Brain microvascular endothelial cell (primary cell): ENCODE data around the gene SRSF10.

Experiments used
- DNase-seq: peaks from one replicate; pipeline ENCODE4 v3.0.0-alpha.2; 2020
- H3K27ac ChIP-seq: fragments of 250-450 bp; sonication (Bioruptor Pico); 2 replicates; pipeline ENCODE4 v1.5.1; 2020; ENCODE audit warnings: mild to moderate bottlenecking, moderate library complexity
- H3K27me3 ChIP-seq: fragments of 250-450 bp; sonication (Bioruptor Pico); replicated peaks from 2 replicates; pipeline ENCODE4 v1.5.1; 2020; ENCODE audit warnings: mild to moderate bottlenecking
- H3K36me3 ChIP-seq: fragments of 250-450 bp; sonication (Bioruptor Pico); replicated peaks from 2 replicates; pipeline ENCODE4 v1.5.1; 2020; ENCODE audit warnings: mild to moderate bottlenecking
- H3K4me3 ChIP-seq: 2 replicates; pipeline ENCODE4 v1.5.1; 2011; ENCODE audit warnings: low read depth, mild to moderate bottlenecking, control low read depth, low read length, moderate library complexity
- CTCF ChIP-seq: IDR thresholded peaks from 2 replicates; pipeline ENCODE4 v1.5.1; 2011; ENCODE audit warnings: low read depth, mild to moderate bottlenecking, moderate library complexity, low read length, control low read depth, inconsistent platforms; ENCODE audit errors: missing control alignments
- in situ Hi-C: cut with HindIII; loops from 2 replicates; pipeline ENCODE4 v1.10.0; 2017; ENCODE audit warnings: low sequenced_read_pairs, low pct_ligation_motif_present

SRSF10 gene

GRCh38 chr1:23936481-23937176 lies 43.5 kb downstream of the SRSF10 start:
- no peak for DNase-seq

GRCh38 chr1:23931491-23931880 lies 48.6 kb downstream of the SRSF10 start:
- H3K36me3 ChIP-seq: no peaks in the 10 kb centered on the region
- no peak for DNase-seq
- no peak for TF ChIP-seq CTCF
- in situ Hi-C loops: no loop called here
- H3K27ac ChIP-seq: no peak overlapping the region
- H3K27me3 ChIP-seq: no peaks in the 10 kb centered on the region
- H3K4me3 ChIP-seq: no peak overlapping the region

More at GRCh38 chr1:23936481-23937176, 43.5 kb downstream of the SRSF10 start:
- no peak overlapping the region for H3K27ac ChIP-seq
- no peak for TF ChIP-seq CTCF
- no peaks in the 10 kb centered on the region for H3K27me3 ChIP-seq
- no peaks in the 10 kb centered on the region for H3K36me3 ChIP-seq
- in situ Hi-C loops: no loop called here
- H3K4me3 ChIP-seq: no peak overlapping the region

- no peaks in the 10 kb centered on the region for H3K27me3 ChIP-seq
- no peaks in the 10 kb centered on the region for H3K36me3 ChIP-seq
- in situ Hi-C loops: no loop called here
- H3K4me3 ChIP-seq: no peak overlapping the region
- no peak overlapping the region for H3K27ac ChIP-seq
- no peak for TF ChIP-seq CTCF
- DNase-seq: peak; percentile 25
These were observed 49.2 kb downstream of the SRSF10 start for GRCh38 chr1:23930861-23931490.

GRCh38 chr1:23930270-23930669 lies 49.9 kb downstream of the SRSF10 start:
- no peak for TF ChIP-seq CTCF
- no peak overlapping the region for H3K4me3 ChIP-seq
- no peaks in the 10 kb centered on the region for H3K27me3 ChIP-seq
- H3K36me3 ChIP-seq: no peaks in the 10 kb centered on the region
- no peak for DNase-seq
- in situ Hi-C loops: no loop called here
- no peak overlapping the region for H3K27ac ChIP-seq

- Histone ChIP-seq H3K27ac (no peak overlapping the region), H3K4me3 (no peak overlapping the region), H3K36me3 (no peaks in the 10 kb centered on the region), H3K27me3 (no peaks in the 10 kb centered on the region)
- no peak for DNase-seq
- no peak for TF ChIP-seq CTCF
- in situ Hi-C loops: no loop called here
These were observed 51.3 kb downstream of the SRSF10 start for GRCh38 chr1:23928789-23929188.
